GM12892 (cell line): ENCODE data around the gene CHERP.

Experiments used
- POLR2A ChIP-seq: IDR thresholded peaks from 2 replicates; pipeline ENCODE4 v1.6.1; 2011; ENCODE audit warnings: low read depth, low read length, control low read depth
- POLR2AphosphoS5 ChIP-seq: IDR thresholded peaks from 2 replicates; pipeline ENCODE4 v1.6.1; 2011; ENCODE audit warnings: low read depth, low read length, control low read depth
- TAF1 ChIP-seq: IDR thresholded peaks from 2 replicates; pipeline ENCODE4 v1.6.1; 2011; ENCODE audit warnings: low read depth, mild to moderate bottlenecking, control low read depth, low read length, borderline replicate concordance

GRCh38 chr19:16495982-16496612, 46.1 kb downstream of the CHERP start, which contains the start of the genes C19orf44 and CALR3:
- TF ChIP-seq POLR2A = peak; percentile 74
- TF ChIP-seq POLR2AphosphoS5 = peak; percentile 67; the same call in 1 of the 2 replicates
- 0 out of 2 replicates have a peak, but pooled peaks have one; percentile 20 for TF ChIP-seq TAF1
